Large intestine (tissue), 3 donors: ENCODE measurements around the gene COL4A4. TPM values are rescaled to one million over a fixed set of nuclear protein-coding genes. Genes with fewer than 3 reads are reported as not detected.
A peak's percentile ranks its signal among the peaks of the same experiment; 100 is the strongest.

Experiments used
- DNase-seq, 2 donors: peaks; one replicate each; pipeline versions ENCODE4 v3.0.0 to v3.0.0-alpha.2; 2013
- H3K27ac ChIP-seq: one replicate; pipeline ENCODE4 v1.5.1; 2013; ENCODE audit warnings: low read length
- H3K27me3 ChIP-seq: 2 replicates; pipeline ENCODE4 v1.6.1; 2013; ENCODE audit warnings: low read length; ENCODE audit not compliant: control insufficient read depth, insufficient read depth
- H3K36me3 ChIP-seq: 2 replicates; pipeline ENCODE4 v1.6.1; 2013; ENCODE audit warnings: low read length; ENCODE audit not compliant: control insufficient read depth, insufficient read depth
- H3K4me1 ChIP-seq: one replicate; pipeline ENCODE4 v1.6.1; 2013; ENCODE audit warnings: low read length; ENCODE audit not compliant: control insufficient read depth, insufficient read depth
- H3K4me3 ChIP-seq: one replicate; pipeline ENCODE4 v1.5.1; 2013; ENCODE audit warnings: low read length
- H3K9me3 ChIP-seq: one replicate; pipeline ENCODE4 v1.6.1; 2013; ENCODE audit warnings: mild to moderate bottlenecking, low read depth, low read length, moderate library complexity; ENCODE audit not compliant: control insufficient read depth
- WGBS: methylation state at CpG from one replicate; pipeline ENCODE4 v1.1.5; 2013; ENCODE audit warnings: low lambda C conversion rate; ENCODE audit not compliant: insufficient coverage; 5-methylcytosine and 5-hydroxymethylcytosine counted together
- polyA plus RNA-seq: library from polyadenylated mRNA; unstranded; fragments of 120-200 nt; gene quantifications from one replicate; pipeline ENCODE4 v1.2.1, GENCODE V29; 2013

COL4A4 gene
- polyA plus RNA-seq, 1 donor: 0.22 TPM

- Histone ChIP-seq H3K4me1 (no peaks in the 10 kb centered on the region), H3K4me3 (no peak overlapping the region), H3K27ac (no peak overlapping the region), H3K36me3 (no peaks in the 10 kb centered on the region), H3K27me3 (no peaks in the 10 kb centered on the region), H3K9me3 (no peaks in the 10 kb centered on the region)
- WGBS: no CpG with 5 or more reads among the region's 3 CpGs
- DNase-seq: no peak
Observed at GRCh38 chr2:227117852-227118251, 46.2 kb downstream of the COL4A4 start.

GRCh38 chr2:227117027-227117426 lies 47.0 kb downstream of the COL4A4 start:
- Histone ChIP-seq H3K9me3 (no peaks in the 10 kb centered on the region), H3K4me1 (no peaks in the 10 kb centered on the region), H3K36me3 (no peaks in the 10 kb centered on the region), H3K4me3 (no peak overlapping the region), H3K27me3 (no peaks in the 10 kb centered on the region), H3K27ac (no peak overlapping the region)
- no peak for DNase-seq
- WGBS: no CpG with 5 or more reads among the region's 1 CpG

GRCh38 chr2:227115761-227116160 lies 48.2 kb downstream of the COL4A4 start:
- no peaks in the 10 kb centered on the region for H3K36me3 ChIP-seq
- WGBS: 60% methylated on average over 2 of the region's 5 CpGs
- no peaks in the 10 kb centered on the region for H3K4me1 ChIP-seq
- H3K4me3 ChIP-seq: no peak overlapping the region
- no peak for DNase-seq
- no peaks in the 10 kb centered on the region for H3K27me3 ChIP-seq
- H3K27ac ChIP-seq: no peak overlapping the region
- no peaks in the 10 kb centered on the region for H3K9me3 ChIP-seq

- Histone ChIP-seq H3K27me3 (no peaks in the 10 kb centered on the region), H3K4me3 (no peak overlapping the region), H3K36me3 (no peaks in the 10 kb centered on the region), H3K9me3 (no peaks in the 10 kb centered on the region), H3K27ac (no peak overlapping the region), H3K4me1 (no peaks in the 10 kb centered on the region)
- 60% methylated on average over 1 of the region's 9 CpGs for WGBS
- DNase-seq: peak; percentile 43
Observed at GRCh38 chr2:227106845-227107759, 56.9 kb downstream of the COL4A4 start.

- 88% methylated on average over 4 of the region's 5 CpGs for WGBS
Observed at GRCh38 chr2:227103583-227103982, 60.4 kb downstream of the COL4A4 start.

GRCh38 chr2:227099340-227099739 lies 64.7 kb downstream of the COL4A4 start:
- Histone ChIP-seq H3K4me1 (no peaks in the 10 kb centered on the region), H3K36me3 (no peaks in the 10 kb centered on the region), H3K27me3 (no peaks in the 10 kb centered on the region), H3K9me3 (no peaks in the 10 kb centered on the region), H3K27ac (no peak overlapping the region), H3K4me3 (no peak overlapping the region)
- WGBS: no CpG with 5 or more reads among the region's 4 CpGs
- no peak for DNase-seq

More at GRCh38 chr2:227103583-227103982, 60.4 kb downstream of the COL4A4 start:
- Histone ChIP-seq H3K4me3 (no peak overlapping the region), H3K27me3 (no peaks in the 10 kb centered on the region), H3K36me3 (no peaks in the 10 kb centered on the region), H3K4me1 (no peaks in the 10 kb centered on the region), H3K9me3 (no peaks in the 10 kb centered on the region), H3K27ac (no peak overlapping the region)
- DNase-seq: no peak

- Histone ChIP-seq H3K27ac (no peak overlapping the region), H3K27me3 (no peaks in the 10 kb centered on the region), H3K36me3 (no peaks in the 10 kb centered on the region), H3K9me3 (no peaks in the 10 kb centered on the region), H3K4me3 (no peak overlapping the region), H3K4me1 (no peaks in the 10 kb centered on the region)
- WGBS: no CpG with 5 or more reads among the region's 2 CpGs
- no peak for DNase-seq
Observed at GRCh38 chr2:227098162-227098515, 65.9 kb downstream of the COL4A4 start.

- H3K4me3 ChIP-seq: no peak overlapping the region
- no peaks in the 10 kb centered on the region for H3K4me1 ChIP-seq
- H3K9me3 ChIP-seq: no peaks in the 10 kb centered on the region
- WGBS: 61% methylated on average over 2 of the region's 5 CpGs
- H3K36me3 ChIP-seq: no peaks in the 10 kb centered on the region
- peak in 1 of 2 donors; percentile 16 for DNase-seq
- H3K27me3 ChIP-seq: no peaks in the 10 kb centered on the region
- peak overlapping the region; percentile 0 for H3K27ac ChIP-seq
Observed at GRCh38 chr2:227097495-227098161, 66.4 kb downstream of the COL4A4 start.

GRCh38 chr2:227095346-227095745 lies 68.7 kb downstream of the COL4A4 start:
- no peak overlapping the region for H3K4me3 ChIP-seq
- no peaks in the 10 kb centered on the region for H3K36me3 ChIP-seq
- no peaks in the 10 kb centered on the region for H3K9me3 ChIP-seq
- no CpG with 5 or more reads among the region's 4 CpGs for WGBS
- no peaks in the 10 kb centered on the region for H3K27me3 ChIP-seq
- no peaks in the 10 kb centered on the region for H3K4me1 ChIP-seq
- no peak overlapping the region for H3K27ac ChIP-seq
- DNase-seq: no peak

GRCh38 chr2:227082286-227082685 lies 81.7 kb downstream of the COL4A4 start:
- no peaks in the 10 kb centered on the region for H3K27me3 ChIP-seq
- no peaks in the 10 kb centered on the region for H3K36me3 ChIP-seq
- H3K4me1 ChIP-seq: peaks cover 13% of the 10 kb centered on the region
- H3K9me3 ChIP-seq: no peaks in the 10 kb centered on the region
- no peak overlapping the region for H3K27ac ChIP-seq
- no peak for DNase-seq
- H3K4me3 ChIP-seq: no peak overlapping the region
- 43% methylated on average over 1 of the region's 1 CpG for WGBS
